Transverse colon (tissue), 4 donors: ENCODE data around the gene GPN1. TPM values are rescaled to one million over a fixed set of nuclear protein-coding genes. Genes with fewer than 3 reads are reported as not detected.
A peak's percentile ranks its signal among the peaks of the same experiment; 100 is the strongest.
"Not testable (repeated sequence)": the region's sequence is repeated elsewhere in the genome, so short reads cannot be mapped to it uniquely, and the experiment has no call there.

Source experiments
- DNase-seq: peaks from one replicate; pipeline ENCODE4 v3.0.0-alpha.2; 2019
- H3K27ac ChIP-seq, 4 donors: fragments of 200-600 bp; sonication (generic); 2 replicates each; pipeline ENCODE4 v1.5.1; 2016 to 2018; ENCODE audit warnings: inconsistent platforms in 4 of 4
- H3K27me3 ChIP-seq: fragments of 200-600 bp; sonication (generic); 2 replicates; pipeline ENCODE4 v1.5.1; 2017; ENCODE audit warnings: inconsistent platforms
- H3K36me3 ChIP-seq, 4 donors: fragments of 200-600 bp; sonication (generic); 2 replicates each; pipeline ENCODE4 v1.5.1; 2017 to 2019; ENCODE audit warnings: inconsistent platforms in 4 of 4
- H3K4me1 ChIP-seq, 4 donors: fragments of 200-600 bp; sonication (generic); 2 replicates each; pipeline ENCODE4 v1.5.1; 2017 to 2020; ENCODE audit warnings: inconsistent platforms in 4 of 4
- H3K4me3 ChIP-seq, 4 donors: fragments of 200-600 bp; sonication (generic); 1 replicate in 1 of 4; 2 replicates in 3 of 4; pipeline versions ENCODE4 v1.5.1 to v1.6.1; 2017 to 2019; ENCODE audit warnings: inconsistent platforms in 4 of 4
- H3K9me3 ChIP-seq, 2 donors: fragments of 200-600 bp; sonication (generic); 2 replicates each; pipeline ENCODE4 v1.5.1; 2017 to 2019; ENCODE audit warnings: inconsistent platforms in 2 of 2
- CTCF ChIP-seq, 5 experiments: fragments of 200-600 bp in 3 of 5; fragments of 450-650 bp in 2 of 5; sonication (generic) in 3 of 5; IDR thresholded peaks; 1 replicate in 2 of 5; 2 replicates in 3 of 5; pipeline ENCODE4 v1.5.1; 2016 to 2017; ENCODE audit warnings: antibody characterized with exemption in 5 of 5, inconsistent platforms in 3 of 5, mild to moderate bottlenecking in 2 of 5, moderate library complexity in 1 of 5
- EP300 ChIP-seq: sonication (generic); formaldehyde crosslinking; IDR thresholded peaks from one replicate; pipeline ENCODE4 v1.6.1; 2017; ENCODE audit warnings: antibody characterized with exemption, low read depth
- POLR2A ChIP-seq: fragments of 450-650 bp; IDR thresholded peaks from one replicate; pipeline ENCODE4 v1.6.1; 2016; ENCODE audit warnings: antibody characterized with exemption, mild to moderate bottlenecking, moderate library complexity
- POLR2AphosphoS5 ChIP-seq, 3 donors: sonication (generic); formaldehyde crosslinking; IDR thresholded peaks; one replicate each; pipeline ENCODE4 v1.6.1; 2016; ENCODE audit warnings: antibody characterized with exemption in 3 of 3
- WGBS, 2 donors: methylation state at CpG; one replicate each; pipeline ENCODE4 v1.1.5; 2018; ENCODE audit warnings: low coverage in 1 of 2; 5-methylcytosine and 5-hydroxymethylcytosine counted together
- in situ Hi-C, 4 donors: fragments of 200-750 bp; cut with MboI; loops; one replicate each; pipeline versions ENCODE4 v1.15.0 to v1.15.1; 2017; ENCODE audit warnings: low sequenced_read_pairs in 3 of 4, low pct_ligation_motif_present in 1 of 4, low pct_unique_long_range_greater_than_20kb in 1 of 4
- intact Hi-C: fragments of 100-400 bp; cut with DNase I; formaldehyde crosslinking; loops from one replicate; pipeline ENCODE4 v1.15.1; 2023; ENCODE audit warnings: low total_unique reads
- total RNA-seq, 4 donors: library from RNA; depleted of rRNA; stranded (reverse); fragments of >200 nt; gene quantifications; one replicate each; pipeline ENCODE4 v1.1.0, GENCODE V29; 2016

GPN1 gene
- total RNA-seq, 4 donors from 2014 or later: 14.6 to 24.3 (median 19.4) TPM; not detected in 1

DNA sequence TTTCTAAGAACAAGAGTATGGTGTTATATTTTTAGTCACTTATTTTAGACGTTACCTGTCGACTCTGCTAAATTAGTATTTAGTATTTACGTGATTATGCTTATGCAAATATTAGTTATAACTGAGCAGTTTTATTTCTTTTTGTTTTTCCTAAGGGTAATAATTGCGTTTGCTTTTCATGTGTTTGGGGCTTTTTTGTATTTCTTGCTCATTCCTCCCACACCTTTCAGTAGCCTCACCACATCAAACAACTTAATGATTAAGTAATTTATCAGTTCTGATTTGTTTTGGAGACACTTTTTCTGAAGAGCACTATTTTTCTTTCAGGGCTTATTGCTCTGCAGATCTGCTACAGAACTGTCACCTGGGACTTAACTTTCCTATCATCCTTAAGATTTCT, 42.4 kb downstream of the GPN1 start:
- Histone ChIP-seq H3K4me3 (no peak overlapping the region), H3K27me3 (no peaks in the 10 kb centered on the region), H3K9me3 (no peaks in the 10 kb centered on the region), H3K4me1 (no peaks in the 10 kb centered on the region), H3K27ac (no peak overlapping the region), H3K36me3 (peaks cover 0 to 72% (median 26%) of the 10 kb centered on the region in 4 donors)
- DNase-seq: no peak
- no peak for TF ChIP-seq POLR2A
- no peak for TF ChIP-seq CTCF (IDR thresholded peaks at IDR 0.05)
- no peak for TF ChIP-seq POLR2AphosphoS5 (IDR thresholded peaks at IDR 0.05)
- TF ChIP-seq EP300: no peak
- 86 to 93% methylated on average over 4 of the region's 4 CpGs for WGBS, 2 donors
- in situ Hi-C loops (no loop called here), intact Hi-C loops (no loop called here)

DNA sequence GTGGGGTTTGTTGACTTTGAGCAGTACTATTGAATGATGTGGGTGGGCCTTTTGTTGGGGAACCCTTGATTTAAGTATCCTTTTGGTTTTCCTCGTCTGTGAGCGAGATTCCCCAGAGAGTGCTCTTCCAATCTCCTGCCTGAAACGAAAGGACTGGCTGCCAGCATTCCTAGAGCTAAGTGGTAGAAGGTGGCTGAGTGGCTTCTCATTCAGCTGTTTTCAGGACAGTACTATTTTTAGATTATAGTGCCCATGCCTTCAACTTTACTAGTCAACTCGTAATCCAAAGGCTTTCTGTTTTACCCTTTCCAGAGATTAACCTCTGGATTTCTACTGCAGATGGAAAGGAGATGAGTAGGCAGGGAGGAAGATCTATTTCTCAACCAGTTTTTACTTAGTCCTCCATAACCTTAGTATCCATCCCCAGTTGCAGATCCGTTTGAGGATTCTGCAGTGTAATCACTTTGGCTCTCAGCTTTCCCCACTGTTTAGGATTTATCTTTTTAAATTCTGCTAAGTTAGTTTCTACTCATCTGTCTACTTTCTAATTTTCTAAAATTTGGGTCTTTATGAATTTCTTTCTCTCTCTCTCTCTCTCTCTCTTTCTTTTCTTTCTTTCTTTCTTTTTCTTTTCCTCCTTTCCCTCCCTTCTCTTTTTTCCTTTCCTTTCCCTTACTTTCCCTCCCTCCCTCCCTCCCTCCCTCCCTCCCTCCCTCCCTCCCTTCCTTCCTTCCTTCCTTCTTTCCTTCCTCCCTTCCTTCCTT, 44.1 kb downstream of the GPN1 start:
- TF ChIP-seq POLR2AphosphoS5 (IDR thresholded peaks at IDR 0.05): no peak
- TF ChIP-seq EP300: no peak
- TF ChIP-seq CTCF (IDR thresholded peaks at IDR 0.05): no peak
- no peak for TF ChIP-seq POLR2A
- in situ Hi-C loops (no loop called here), intact Hi-C loops (no loop called here)
- peaks cover 0 to 79% (median 30%) of the 10 kb centered on the region in 4 donors for H3K36me3 ChIP-seq
- no peaks in the 10 kb centered on the region for H3K4me1 ChIP-seq
- H3K27me3 ChIP-seq: no peaks in the 10 kb centered on the region
- H3K9me3 ChIP-seq: no peaks in the 10 kb centered on the region
- 67 to 79% methylated on average over 2 to 5 of the region's 5 CpGs for WGBS, 2 donors
- no peak overlapping the region for H3K4me3 ChIP-seq
- DNase-seq: no peak
- H3K27ac ChIP-seq: no peak overlapping the region

DNA sequence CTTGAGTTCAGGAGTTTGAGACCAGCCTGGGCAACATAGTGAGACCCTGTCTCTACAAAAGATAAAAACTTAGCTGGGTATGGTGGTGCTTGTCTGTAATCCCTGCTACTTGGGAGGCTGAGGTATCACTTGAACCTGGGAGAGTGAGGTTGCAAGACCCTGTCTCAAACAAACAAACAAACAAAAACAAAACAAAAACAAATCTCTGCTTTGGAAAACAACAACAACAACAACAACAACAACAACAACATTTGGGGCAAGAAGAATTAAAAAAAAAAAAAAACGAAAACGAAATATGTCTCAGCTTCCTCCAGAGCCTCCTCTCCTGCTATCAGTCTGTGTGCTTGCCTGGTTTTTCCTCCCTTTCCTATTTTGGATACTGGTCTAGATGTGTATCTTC, 51.7 kb downstream of the GPN1 start:
- Histone ChIP-seq H3K36me3 (peaks cover 0 to 46% (median 20%) of the 10 kb centered on the region in 4 donors), H3K4me1 (peaks cover 0 to 27% (median 11%) of the 10 kb centered on the region in 4 donors), H3K9me3 (no peaks in the 10 kb centered on the region), H3K27me3 (no peaks in the 10 kb centered on the region), H3K27ac (no peak overlapping the region), H3K4me3 (no peak overlapping the region)
- in situ Hi-C loops: no loop called here
- no peak for TF ChIP-seq POLR2AphosphoS5 (IDR thresholded peaks at IDR 0.05)
- TF ChIP-seq EP300: no peak
- TF ChIP-seq POLR2A: no peak
- no peak for TF ChIP-seq CTCF (IDR thresholded peaks at IDR 0.05)
- intact Hi-C loops: no loop called here
- no peak for DNase-seq
- 88 to 100% methylated on average over 2 of the region's 2 CpGs for WGBS, 2 donors

DNA sequence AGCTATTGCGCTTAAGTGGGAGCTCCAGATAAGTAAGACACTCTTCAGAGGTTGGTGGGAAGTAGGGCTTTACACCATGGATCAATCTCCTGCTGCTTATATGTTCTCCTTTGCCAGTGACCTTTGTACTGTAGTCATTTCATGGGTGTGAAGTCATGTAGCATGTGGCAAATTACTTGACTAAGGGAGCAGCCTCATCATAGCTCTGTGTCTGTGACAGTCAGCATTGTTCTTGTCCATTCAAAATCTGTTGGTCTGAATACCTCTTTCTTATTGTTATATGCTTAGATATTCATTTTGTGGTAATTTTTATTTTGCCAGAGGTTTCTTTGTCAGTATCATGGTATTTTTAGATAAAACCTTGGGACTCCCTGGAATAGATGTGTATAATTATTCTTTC, 53.0 kb downstream of the GPN1 start:
- in situ Hi-C loops (no loop called here), intact Hi-C loops (no loop called here)
- Histone ChIP-seq H3K4me1 (peaks cover 0 to 27% (median 11%) of the 10 kb centered on the region in 4 donors), H3K27me3 (no peaks in the 10 kb centered on the region), H3K9me3 (no peaks in the 10 kb centered on the region), H3K27ac (peak overlapping the region; percentile 63 to 75 (median 66)), H3K36me3 (peaks cover 0 to 42% (median 19%) of the 10 kb centered on the region in 4 donors), H3K4me3 (no peak overlapping the region)
- WGBS, 2 donors: 60 to 75% methylated on average over 1 of the region's 1 CpG
- TF ChIP-seq POLR2A (no peak), POLR2AphosphoS5 (IDR thresholded peaks at IDR 0.05) (peak in 1 of 3 donors; percentile 47)
- DNase-seq: no peak

DNA sequence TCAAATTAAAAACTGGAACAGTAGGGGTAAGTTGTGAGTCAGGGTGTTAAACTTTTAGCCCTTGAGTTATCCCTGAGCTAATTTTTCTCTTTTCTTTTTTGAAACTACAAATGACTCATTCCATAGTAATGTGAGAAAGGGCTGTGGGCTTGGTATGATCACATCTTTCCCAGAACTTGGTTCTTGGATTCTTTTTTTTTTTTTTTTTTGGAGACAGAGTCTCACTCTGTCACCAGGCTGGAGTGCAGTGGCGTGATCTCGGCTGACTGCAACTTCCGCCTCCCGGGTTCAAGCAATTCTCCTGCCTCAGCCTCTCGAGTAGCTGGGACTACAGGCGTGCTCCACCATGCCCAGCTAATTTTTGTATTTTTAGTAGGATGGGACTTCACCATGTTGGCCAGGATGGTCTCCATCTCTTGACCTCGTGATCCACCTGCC, 53.5 kb downstream of the GPN1 start:
- H3K4me3 ChIP-seq, H3K27me3 ChIP-seq, DNase-seq, in situ Hi-C loops, intact Hi-C loops, H3K9me3 ChIP-seq: not testable (repeated sequence)
- WGBS, 2 donors: 85 to 90% methylated on average over 6 to 7 of the region's 7 CpGs
- Histone ChIP-seq H3K4me1 (peaks cover 0 to 27% (median 11%) of the 10 kb centered on the region in 4 donors), H3K36me3 (peaks cover 0 to 37% (median 19%) of the 10 kb centered on the region in 4 donors), H3K27ac (peak overlapping the region; percentile 63 to 75 (median 66))
